GM19025 (cell line): ENCODE results near the gene CRYBG3.
"Not testable (repeated sequence)": the region's sequence is repeated elsewhere in the genome, so short reads cannot be mapped to it uniquely, and the experiment has no call there.

ENCODE experiments used
- ATAC-seq: cut with Tn5 transposase; IDR thresholded peaks from one replicate; pipeline ENCODE4 v1.9.1; 2021; ENCODE audit warnings: mild to moderate bottlenecking, low read depth, moderate library complexity; ENCODE audit not compliant: unreplicated experiment

The CRYBG3 gene

DNA sequence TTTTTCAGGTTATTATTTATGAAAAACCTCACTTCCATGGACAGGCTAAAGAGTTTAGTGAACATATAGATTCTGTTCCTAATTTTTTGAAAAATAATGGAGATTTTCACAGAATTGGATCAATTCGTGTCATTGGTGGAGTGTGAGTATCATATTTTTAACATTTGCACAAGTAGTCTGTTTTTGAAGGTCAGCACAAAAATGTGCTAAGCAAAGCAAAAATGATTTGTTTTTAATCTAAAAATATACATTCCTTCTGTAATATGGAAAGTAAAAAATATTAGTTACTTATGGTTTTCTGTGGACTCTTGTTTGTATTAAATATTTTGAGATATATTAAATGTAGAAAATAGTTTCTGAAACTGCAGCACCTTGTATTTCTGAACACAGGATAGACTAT, 71.0 kb downstream of the CRYBG3 start:
- no peak for ATAC-seq

GRCh38 chr3:97895216-97895615, 73.4 kb downstream of the CRYBG3 start:
- ATAC-seq = peak; percentile 58

- ATAC-seq = no peak
These were observed 74.3 kb downstream of the CRYBG3 start for GRCh38 chr3:97896129-97896528.

- no peak for ATAC-seq
These were observed 74.7 kb downstream of the CRYBG3 start for GRCh38 chr3:97896547-97896946.

- no peak for ATAC-seq
These were observed 77.5 kb downstream of the CRYBG3 start for GRCh38 chr3:97899331-97899730.

DNA sequence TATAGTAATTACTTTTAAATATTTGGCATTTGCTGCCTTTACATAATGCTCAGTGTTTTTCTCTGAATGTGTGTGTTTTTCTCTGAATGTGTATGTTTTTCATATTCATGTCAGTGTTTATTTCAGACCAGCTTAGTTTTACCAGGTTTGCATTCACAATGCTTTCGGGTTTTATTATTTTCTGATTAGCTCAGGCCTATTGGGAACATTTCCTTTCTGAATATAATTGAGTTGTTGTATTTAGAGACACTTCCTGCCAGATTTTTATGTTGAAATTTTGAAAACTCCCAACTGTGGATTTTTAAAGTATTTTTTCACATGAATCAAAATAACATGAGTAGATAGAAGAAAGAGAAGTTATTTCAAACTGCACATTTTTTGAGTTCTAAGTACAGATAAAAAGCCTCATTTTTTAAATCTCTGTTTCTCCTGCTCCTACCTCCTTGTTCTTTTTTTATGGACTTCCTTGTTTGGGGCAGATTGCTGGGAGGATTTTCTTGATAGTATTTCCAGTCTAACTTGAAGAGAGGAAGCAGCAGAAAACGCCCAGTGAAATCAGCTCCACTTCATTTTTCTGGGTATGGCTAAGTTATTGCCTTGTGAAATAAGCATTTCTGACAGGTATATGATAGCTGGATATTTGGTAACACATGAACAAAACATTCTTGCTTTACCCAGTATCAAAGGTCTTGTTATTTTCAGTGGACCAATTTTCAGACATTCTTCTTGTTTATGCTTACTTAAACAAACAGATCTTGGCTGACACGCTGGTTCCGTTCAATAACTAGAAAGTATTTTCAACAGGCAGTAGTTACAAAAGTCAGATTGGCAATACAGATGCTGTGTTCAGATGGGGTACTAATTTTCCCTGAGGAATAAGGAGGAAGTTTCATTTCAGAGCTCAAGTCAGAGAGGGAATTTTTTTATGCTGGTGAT, 79.8 kb downstream of the CRYBG3 start:
- no peak for ATAC-seq

GRCh38 chr3:97909830-97910229, 88.0 kb downstream of the CRYBG3 start:
- not testable (repeated sequence) for ATAC-seq

DNA sequence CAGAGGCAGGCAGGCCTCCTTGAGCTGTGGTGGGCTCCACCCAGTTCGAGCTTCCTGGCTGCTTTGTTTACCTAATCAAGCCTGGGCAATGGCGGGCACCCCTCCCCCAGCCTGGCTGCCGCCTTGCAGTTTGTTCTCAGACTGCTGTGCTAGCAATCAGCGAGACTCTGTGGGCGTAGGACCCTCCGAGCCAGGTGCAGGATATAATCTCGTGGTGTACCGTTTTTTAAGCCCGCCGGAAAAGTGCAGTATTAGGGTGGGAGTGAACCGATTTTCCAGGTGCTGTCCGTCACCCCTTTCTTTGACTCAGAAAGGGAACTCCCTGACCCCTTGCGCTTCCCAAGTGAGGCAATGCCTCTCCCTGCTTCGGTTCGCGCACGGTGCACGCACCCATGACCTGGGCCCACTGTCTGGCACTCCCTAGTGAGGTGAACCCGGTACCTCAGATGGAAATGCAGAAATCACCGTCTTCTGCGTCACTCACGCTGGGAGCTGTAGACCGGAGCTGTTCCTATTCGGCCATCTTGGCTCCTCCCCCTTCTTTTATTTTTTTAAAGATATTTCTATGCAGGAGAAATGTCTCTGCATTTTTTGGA, 88.5 kb downstream of the CRYBG3 start:
- ATAC-seq = not testable (repeated sequence)

DNA sequence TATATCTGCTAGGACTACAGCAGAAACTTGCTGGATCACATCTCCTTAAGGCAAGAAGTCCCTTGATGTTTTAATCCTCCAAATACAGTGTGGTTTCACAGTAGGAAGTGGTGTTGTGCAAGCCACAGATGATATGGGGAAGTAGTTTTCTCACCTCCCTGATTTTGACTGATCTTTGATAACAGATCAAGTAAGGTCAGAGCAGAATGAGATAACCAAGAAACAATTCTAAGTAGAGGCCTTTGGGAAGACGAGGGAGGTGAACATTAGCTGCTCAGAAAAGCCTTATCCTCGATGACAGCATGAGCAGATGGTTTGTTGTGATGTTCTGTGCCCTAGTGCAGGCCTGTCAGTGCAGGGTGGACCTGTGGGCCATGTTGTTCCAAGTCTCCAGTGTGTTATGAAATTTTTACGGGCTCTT, 89.1 kb downstream of the CRYBG3 start:
- no peak for ATAC-seq

GRCh38 chr3:97911459-97911858, 89.6 kb downstream of the CRYBG3 start:
- ATAC-seq = no peak

- no peak for ATAC-seq
These were observed 92.6 kb downstream of the CRYBG3 start for GRCh38 chr3:97914388-97914787.

GRCh38 chr3:97916576-97916975, 94.8 kb downstream of the CRYBG3 start:
- ATAC-seq = no peak

- ATAC-seq = no peak
These were observed 96.2 kb downstream of the CRYBG3 start for GRCh38 chr3:97917813-97918536.

DNA sequence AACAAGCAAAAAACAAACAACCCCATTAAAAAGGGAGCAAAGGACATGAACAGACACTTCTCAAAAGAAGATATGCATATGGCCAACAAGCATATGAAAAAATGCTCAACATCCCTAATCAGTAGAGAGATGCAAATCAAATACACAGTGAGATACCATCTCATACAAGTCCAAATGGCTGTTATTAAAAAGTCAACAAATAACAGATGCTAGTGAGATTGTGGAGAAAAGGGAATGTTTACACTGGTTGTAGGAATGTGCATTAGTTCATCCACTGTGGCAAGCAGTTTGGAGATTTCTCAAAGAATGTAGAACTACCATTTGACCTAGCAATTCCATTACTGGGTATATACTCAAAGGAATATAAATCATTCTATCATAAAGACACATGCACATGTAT, 105.9 kb downstream of the CRYBG3 start:
- ATAC-seq = no peak

DNA sequence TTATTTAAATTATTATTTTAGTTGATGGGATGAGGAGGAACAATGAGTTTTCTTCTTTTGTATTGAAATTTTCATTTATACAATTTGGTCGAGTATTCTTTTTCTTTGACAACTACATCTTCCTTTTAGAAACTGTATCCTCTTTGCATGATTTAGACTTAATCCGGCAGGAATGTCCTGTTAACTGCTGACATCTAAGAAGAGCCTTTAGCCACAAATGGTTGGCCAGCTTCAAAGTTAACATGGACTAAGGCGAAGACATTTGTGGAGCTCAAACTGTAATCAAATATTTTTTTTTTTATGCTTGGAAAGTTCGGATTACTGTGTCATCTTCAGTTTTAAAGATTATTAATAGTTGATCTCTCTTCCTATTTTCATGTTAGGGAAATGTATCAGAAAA, 107.2 kb downstream of the CRYBG3 start:
- ATAC-seq = no peak

DNA sequence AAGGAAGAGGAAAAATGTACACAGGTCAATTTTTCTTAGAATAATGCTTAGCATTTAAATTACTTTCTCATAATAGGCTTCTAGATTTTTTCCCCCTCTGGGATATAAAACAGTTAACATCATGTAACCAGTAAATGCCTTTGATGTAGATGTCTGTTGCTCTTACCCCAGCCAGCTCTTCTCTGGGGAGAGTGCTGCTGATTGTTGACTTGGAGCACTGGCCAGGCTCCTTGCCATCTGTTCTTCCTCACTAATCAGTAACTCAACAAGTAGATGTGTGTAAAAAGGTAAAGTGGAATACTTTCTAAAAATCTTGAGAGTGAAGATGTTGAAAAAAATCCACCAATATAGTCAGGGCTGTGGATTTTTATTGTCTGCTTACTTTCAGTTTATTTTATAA, 108.2 kb downstream of the CRYBG3 start:
- no peak for ATAC-seq

- ATAC-seq = no peak
These were observed 109.4 kb downstream of the CRYBG3 start for GRCh38 chr3:97931218-97931617.

DNA sequence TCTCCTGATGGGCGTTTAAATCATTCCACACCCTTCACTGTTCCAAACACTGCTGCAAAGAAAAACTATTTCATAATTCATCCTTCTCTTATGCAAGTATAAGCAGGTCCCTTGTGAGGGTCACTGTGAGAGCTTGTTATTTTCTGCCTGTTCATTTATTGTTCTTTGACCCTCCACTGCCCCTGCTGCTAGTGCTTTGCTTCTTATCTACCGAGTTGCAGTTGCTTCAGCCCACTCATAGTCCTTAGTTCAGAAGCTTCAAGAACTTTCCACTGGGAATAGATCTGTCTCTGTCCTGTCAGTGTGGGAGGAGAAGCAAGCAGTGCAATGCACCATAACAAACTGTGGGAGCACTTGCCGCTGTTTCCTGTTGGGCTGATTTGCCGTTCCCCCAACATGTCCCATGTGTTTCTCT, 110.6 kb downstream of the CRYBG3 start:
- ATAC-seq = no peak

DNA sequence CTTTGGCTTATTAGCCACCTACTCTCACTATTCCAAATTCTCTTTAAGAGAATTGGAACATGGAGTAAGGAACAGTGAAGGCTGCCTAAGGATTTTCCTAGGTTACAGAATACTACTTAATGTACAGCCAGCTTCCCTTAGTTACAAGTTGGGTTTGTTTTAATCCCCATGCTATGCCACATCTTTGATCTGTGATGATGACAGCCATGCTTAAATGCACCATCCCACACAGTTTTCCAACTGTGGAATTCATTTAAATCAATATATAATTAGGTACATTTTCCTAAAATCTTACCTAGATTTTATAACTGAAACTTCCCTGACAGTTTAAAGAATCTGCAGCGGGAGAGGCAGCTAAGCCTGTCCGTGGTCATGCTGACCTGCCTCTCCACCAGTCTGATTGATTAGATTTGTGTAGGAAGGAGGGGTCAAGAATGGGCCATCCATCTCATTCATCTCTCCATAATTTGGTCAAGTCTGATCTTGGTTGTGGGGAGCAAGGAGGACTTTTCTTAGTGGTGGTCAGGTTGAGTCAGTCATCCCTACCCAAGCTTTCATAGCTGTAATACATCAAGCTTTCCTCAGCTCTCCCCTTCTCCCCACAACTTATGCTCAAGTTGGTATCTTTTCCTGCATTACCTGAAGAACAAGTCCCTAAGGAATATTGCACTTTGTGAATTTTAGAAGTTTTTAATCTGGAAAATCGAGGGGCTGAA, 113.3 kb downstream of the CRYBG3 start:
- ATAC-seq = no peak

GRCh38 chr3:97935842-97936241, 114.0 kb downstream of the CRYBG3 start:
- no peak for ATAC-seq

GRCh38 chr3:97937205-97937604, 115.4 kb downstream of the CRYBG3 start:
- ATAC-seq = no peak
